ENCODE results near the gene NTF3.
"Not testable (repeated sequence)": the region's sequence is repeated elsewhere in the genome, so short reads cannot be mapped to it uniquely, and the experiment has no call there.

The NTF3 gene

GRCh38 chr12:5524769-5525436 lies 93.0 kb downstream of the NTF3 start:
- in situ Hi-C loops (cut with HindIII; ENCODE audit: low sequenced_read_pairs) = loop anchor here (5.0 kb wide), 1 partner anchor 63 kb away; no protein-coding TSS in a partner anchor

DNA sequence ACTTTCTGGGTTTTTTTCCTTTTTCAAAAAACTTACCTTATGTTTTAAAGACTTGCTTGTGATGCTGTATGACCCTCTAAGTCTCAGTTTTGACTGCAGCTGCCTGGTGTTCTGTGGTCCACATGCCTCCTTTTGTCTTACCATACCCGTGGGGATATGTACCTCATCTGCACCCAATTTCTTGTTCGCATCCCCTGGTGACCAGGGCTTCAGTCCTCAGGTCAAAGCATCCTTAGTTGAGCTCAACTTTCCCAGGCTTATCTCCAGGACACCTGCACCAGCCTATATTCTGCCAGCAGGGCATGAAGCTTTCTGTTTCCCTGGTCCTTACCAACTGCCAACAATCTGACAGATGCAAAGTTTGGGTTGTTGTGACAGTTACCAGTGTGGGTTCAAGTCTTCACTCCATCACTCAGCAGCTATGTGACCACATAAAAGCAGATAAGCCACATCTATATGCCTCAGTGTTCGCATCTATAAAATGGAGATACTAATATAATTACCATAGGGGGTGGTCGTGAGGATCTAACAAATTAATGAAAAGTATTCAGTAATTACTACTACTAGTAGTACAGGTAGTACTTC lies 94.0 kb downstream of the NTF3 start:
- in situ Hi-C loops (cut with HindIII; ENCODE audit: low sequenced_read_pairs) = loop anchor here (5.0 kb wide), 1 partner anchor 64 kb away; no protein-coding TSS in a partner anchor

DNA sequence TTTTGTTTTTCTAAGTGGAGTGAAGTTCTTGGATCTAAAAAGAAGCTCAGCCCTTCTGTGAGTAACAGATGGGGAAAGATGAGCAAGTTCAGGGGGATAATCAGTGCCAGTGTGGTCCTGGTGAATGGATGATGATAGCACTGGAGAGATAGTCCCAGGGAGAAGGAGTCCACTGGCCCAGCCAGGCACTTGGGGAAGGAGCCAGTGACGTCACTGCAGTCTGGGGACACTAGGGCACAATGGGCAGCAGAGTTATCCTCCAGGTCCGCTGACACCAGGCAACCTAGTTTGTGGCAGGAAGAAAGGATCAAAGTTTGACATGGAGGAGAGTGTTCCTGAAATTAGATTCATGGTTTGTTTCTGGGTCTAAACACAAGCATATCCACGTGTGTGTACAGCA lies 101.5 kb downstream of the NTF3 start:
- in situ Hi-C loops (cut with HindIII; ENCODE audit: low sequenced_read_pairs) = no loop called here

GRCh38 chr12:5534426-5535199 lies 102.7 kb downstream of the NTF3 start:
- in situ Hi-C loops (cut with HindIII; ENCODE audit: low sequenced_read_pairs) = no loop called here

DNA sequence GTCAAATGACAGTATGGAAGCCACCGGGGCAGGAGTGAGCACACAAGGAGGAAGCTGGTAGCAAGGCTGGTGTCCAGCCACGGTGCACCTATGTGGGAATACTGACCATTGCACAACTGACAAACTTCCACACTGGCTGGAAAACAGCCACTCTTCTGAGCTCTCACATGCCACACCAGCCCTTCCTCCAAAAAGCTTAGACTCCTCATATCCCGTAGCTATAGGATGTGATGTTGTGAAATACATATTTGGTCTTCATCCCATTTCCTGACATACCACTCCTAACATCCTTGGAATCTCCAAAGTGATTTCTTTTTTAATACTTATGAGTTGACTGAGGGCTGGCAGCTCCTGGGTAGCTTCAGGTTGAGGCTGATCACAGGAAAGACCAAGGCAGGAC lies 103.6 kb downstream of the NTF3 start:
- in situ Hi-C loops (cut with HindIII; ENCODE audit: low sequenced_read_pairs) = no loop called here

GRCh38 chr12:5537026-5537615 lies 105.2 kb downstream of the NTF3 start:
- in situ Hi-C loops (cut with HindIII; ENCODE audit: low sequenced_read_pairs) = not testable (repeated sequence)

- in situ Hi-C loops (cut with HindIII; ENCODE audit: low sequenced_read_pairs) = no loop called here
These were observed 105.9 kb downstream of the NTF3 start for GRCh38 chr12:5537771-5538170.

Measured in endothelial cell of hepatic sinusoid (primary cell).